Colonic mucosa (tissue), 4 donors: ENCODE data around the gene AP3B2. TPM values are rescaled to one million over a fixed set of nuclear protein-coding genes. Genes with fewer than 3 reads are reported as not detected.
A peak's percentile ranks its signal among the peaks of the same experiment; 100 is the strongest.
"Not testable (repeated sequence)": the region's sequence is repeated elsewhere in the genome, so short reads cannot be mapped to it uniquely, and the experiment has no call there.

Experiments used
- DNase-seq: peaks from one replicate; pipeline ENCODE4 v3.0.0-alpha.2; 2020
- H3K27ac ChIP-seq: fragments of 200-600 bp; one replicate; pipeline ENCODE4 v1.8.0; 2021
- H3K27me3 ChIP-seq: fragments of 200-600 bp; one replicate; pipeline ENCODE4 v1.8.0; 2021
- H3K36me3 ChIP-seq: fragments of 200-600 bp; one replicate; pipeline ENCODE4 v1.8.0; 2021
- H3K4me1 ChIP-seq: fragments of 200-600 bp; one replicate; pipeline ENCODE4 v1.8.0; 2021; ENCODE audit warnings: mild to moderate bottlenecking
- H3K4me3 ChIP-seq: fragments of 200-600 bp; one replicate; pipeline ENCODE4 v1.8.0; 2021
- H3K9ac ChIP-seq, 2 donors: one replicate each; pipeline ENCODE4 v1.7.0; 2013; ENCODE audit warnings: control low read depth in 2 of 2, low read depth in 2 of 2, low read length in 2 of 2
- H3K9me3 ChIP-seq: fragments of 200-600 bp; one replicate; pipeline ENCODE4 v1.8.0; 2021
- intact Hi-C: fragments of 100-400 bp; cut with DNase I; formaldehyde crosslinking; loops from one replicate; pipeline ENCODE4 v1.14.1; 2022
- total RNA-seq, 2 donors: library from RNA; stranded (reverse); fragmentation: NEBNext Ultra II Directional in 1 of 2; extraction: Animal tissue kit (Norgen Biotek cat#: 25700) in 1 of 2; gene quantifications; one replicate each; pipeline ENCODE4 v1.2.1, GENCODE V29; 2021
- TF ChIP-seq, protein P1 (sequence below): fragments of 200-600 bp; IDR thresholded peaks from one replicate; pipeline ENCODE4 v1.8.0; 2022; ENCODE audit warnings: antibody characterized with exemption, mild to moderate bottlenecking
- donor health status: healthy.
- donor health status: DM: no; HTN: no; CAD: no.
- donor health status: DM: no; HTN: no; CAD: no.

Gene AP3B2
- total RNA-seq, 2 donors from 2014 or later, result 0.82 to 1.2 TPM

DNA sequence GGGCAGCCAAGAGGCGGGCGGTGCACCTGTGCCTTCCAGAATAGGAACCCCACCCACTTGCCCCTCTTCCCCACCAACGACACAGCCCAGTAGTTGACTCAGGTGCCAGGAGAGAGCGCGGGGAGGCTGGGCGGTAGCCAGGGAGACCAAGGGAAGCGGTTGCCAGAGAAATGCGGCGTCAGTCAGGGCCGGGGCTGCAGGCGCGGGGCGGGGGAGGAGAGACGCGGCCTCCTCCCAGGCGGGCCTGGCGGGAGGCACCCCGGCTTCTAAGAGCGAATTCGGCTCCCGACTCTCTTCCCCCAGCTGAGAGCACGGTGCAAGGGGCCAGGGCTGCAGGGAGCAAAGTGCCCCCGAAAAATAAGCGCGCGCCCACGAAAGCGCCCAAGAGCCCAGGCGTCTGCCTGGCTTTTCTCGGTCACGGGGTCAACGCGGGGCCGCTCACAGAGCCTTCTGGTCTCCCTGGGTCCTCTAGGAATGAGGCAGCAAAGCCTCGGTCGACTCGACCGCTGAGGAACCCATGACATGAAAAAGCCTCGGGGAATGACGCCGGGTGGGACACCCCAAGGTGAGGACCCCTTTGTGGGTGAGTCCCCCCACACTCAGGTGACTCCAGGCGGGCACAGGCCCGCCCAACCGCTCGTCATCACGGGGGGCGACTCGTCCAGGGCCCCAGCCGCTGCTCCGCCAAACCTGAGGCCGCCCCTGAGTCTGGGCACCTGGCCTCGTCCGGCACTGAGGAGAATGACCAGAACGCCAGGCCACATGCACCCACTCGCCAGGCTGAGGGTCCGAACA, 63.2 kb downstream of the AP3B2 start:
- Histone ChIP-seq H3K4me3 (peak overlapping the region; percentile 39), H3K27ac (no peak overlapping the region), H3K4me1 (no peaks in the 10 kb centered on the region), H3K36me3 (no peaks in the 10 kb centered on the region), H3K9me3 (no peaks in the 10 kb centered on the region), H3K27me3 (peaks cover 30% of the 10 kb centered on the region), H3K9ac (peak overlapping the region in 1 of 2 donors; percentile 43)
- DNase-seq, result no peak
- intact Hi-C loops, result no loop called here
- TF ChIP-seq, protein P1, sequence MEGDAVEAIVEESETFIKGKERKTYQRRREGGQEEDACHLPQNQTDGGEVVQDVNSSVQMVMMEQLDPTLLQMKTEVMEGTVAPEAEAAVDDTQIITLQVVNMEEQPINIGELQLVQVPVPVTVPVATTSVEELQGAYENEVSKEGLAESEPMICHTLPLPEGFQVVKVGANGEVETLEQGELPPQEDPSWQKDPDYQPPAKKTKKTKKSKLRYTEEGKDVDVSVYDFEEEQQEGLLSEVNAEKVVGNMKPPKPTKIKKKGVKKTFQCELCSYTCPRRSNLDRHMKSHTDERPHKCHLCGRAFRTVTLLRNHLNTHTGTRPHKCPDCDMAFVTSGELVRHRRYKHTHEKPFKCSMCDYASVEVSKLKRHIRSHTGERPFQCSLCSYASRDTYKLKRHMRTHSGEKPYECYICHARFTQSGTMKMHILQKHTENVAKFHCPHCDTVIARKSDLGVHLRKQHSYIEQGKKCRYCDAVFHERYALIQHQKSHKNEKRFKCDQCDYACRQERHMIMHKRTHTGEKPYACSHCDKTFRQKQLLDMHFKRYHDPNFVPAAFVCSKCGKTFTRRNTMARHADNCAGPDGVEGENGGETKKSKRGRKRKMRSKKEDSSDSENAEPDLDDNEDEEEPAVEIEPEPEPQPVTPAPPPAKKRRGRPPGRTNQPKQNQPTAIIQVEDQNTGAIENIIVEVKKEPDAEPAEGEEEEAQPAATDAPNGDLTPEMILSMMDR, result no peak

DNA sequence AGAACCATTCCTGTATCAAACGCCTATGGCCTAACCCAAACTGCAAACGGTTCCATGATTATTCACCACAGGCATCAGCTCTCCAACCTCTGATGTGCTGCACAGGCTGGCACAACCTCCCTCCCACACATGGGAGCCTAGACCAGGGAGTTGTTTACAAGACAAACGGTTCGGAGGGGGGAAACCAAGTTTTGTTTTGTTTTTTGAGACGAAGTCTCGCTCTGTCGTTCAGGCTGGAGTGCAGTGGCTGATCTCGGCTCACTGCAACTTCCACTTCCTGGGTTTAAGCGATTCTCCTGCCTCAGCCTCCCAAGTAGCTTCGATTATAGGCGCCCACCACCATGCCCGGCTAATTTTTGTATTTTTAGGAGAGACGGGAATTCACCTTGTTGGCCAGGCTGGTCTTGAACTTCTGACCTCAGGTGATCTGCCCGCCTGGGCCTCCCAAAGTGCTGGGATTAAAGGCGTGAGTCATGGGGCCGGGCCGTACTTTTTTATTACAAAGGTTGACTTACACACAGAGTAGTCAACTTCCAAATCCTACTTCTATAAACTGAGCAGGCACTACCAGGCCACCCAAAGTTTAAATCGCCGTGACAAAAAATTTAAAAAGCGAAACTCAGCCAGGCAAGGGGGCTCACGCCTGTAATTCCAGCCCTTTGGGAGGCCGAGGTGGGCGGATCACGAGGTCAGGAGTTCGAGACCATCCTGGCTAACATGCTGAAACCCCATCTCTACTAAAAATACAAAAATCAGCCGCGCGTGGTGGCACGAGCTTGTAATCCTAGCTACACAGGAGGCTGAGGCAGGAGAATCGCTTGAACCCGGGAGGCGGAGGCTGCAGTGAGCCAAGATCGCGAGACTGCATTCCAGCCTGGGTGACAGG, 64.5 kb downstream of the AP3B2 start:
- H3K4me3 ChIP-seq, H3K36me3 ChIP-seq, H3K27ac ChIP-seq, H3K9ac ChIP-seq, DNase-seq, H3K4me1 ChIP-seq, H3K9me3 ChIP-seq, intact Hi-C loops: not testable (repeated sequence)
- H3K27me3 ChIP-seq, result peaks cover 30% of the 10 kb centered on the region

DNA sequence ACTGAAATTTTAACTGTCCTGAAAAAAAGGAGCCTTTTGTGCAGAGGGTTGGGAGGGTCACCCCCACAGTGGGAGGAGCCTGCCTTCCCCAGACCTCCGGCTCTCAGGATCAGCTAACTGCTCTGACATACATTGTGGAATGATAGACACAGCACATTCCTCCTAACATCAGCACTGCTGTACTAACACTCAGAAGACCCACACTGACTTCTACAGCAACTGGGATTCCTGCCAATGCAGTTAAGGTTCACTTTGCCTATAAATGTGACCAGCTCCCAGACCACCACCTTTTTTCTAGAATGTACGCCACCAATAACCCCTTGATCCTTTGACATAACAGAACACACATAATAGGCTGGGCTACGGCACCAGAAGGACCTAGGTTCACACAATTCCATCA, 65.7 kb downstream of the AP3B2 start:
- Histone ChIP-seq H3K27ac (no peak overlapping the region), H3K27me3 (peaks cover 30% of the 10 kb centered on the region), H3K36me3 (no peaks in the 10 kb centered on the region), H3K9me3 (no peaks in the 10 kb centered on the region), H3K9ac (no peak overlapping the region), H3K4me1 (no peaks in the 10 kb centered on the region), H3K4me3 (no peak overlapping the region)
- intact Hi-C loops, result no loop called here
- TF ChIP-seq, protein P1, result no peak
- DNase-seq, result no peak

DNA sequence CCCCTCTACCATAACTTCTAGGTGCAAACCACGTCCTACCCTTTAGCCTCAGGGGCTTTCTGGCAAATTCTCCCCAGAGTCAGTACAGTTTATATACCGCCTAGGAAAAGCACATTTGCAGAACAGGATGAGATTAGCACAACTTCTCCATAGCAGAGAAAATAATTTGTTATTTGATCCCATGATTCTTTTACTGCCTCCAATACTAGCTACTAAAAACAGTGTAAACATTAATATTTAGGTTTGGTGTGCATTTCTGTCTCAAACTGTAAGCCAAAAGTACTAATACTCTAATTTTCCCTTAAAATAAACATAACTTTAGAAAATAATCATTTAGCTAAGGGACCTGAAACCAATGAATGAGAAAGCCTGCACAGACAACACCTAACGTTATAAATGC, 67.0 kb downstream of the AP3B2 start:
- Histone ChIP-seq H3K27ac (no peak overlapping the region), H3K4me1 (no peaks in the 10 kb centered on the region), H3K27me3 (peaks cover 20% of the 10 kb centered on the region), H3K36me3 (no peaks in the 10 kb centered on the region), H3K9me3 (no peaks in the 10 kb centered on the region), H3K9ac (no peak overlapping the region), H3K4me3 (no peak overlapping the region)
- DNase-seq, result no peak
- intact Hi-C loops, result no loop called here
- TF ChIP-seq, protein P1, result no peak

DNA sequence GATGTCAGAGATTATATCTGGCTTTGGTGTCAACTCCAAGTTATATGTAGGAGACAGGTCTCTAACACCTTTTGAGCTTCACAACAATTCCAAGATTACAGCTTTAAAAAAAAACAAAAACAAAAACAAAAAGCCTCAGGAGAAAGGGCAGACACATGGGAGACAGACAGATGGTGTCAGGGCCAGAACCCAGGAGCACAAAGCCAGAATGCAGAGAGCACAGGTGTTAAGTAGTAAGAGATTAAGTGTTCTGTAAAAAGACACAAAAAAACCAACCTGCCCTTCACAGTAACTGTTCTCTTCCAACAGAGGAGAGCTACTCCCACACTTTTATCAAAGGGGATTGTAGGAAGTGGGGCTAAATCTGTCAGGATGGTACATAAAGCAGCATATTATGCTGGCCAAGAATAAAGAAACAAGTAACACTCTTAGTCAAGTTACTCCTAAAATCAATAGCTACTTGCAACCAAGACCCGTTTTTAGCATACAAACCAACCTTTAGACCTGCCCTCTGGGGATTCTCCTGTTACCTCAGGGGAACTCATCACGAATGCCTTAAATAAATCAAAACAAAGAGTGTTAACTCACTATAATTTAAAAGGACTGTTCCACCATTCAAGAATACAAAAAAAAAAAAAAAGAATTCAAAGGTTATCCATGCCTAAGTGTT, 68.4 kb downstream of the AP3B2 start:
- H3K36me3 ChIP-seq, result no peaks in the 10 kb centered on the region
- no peaks in the 10 kb centered on the region for H3K9me3 ChIP-seq
- DNase-seq, result no peak
- TF ChIP-seq, protein P1, result no peak
- H3K4me1 ChIP-seq, result no peaks in the 10 kb centered on the region
- no peak overlapping the region for H3K27ac ChIP-seq
- H3K9ac ChIP-seq, result no peak overlapping the region
- intact Hi-C loops, result no loop called here
- H3K4me3 ChIP-seq, result no peak overlapping the region
- H3K27me3 ChIP-seq, result peaks cover 6% of the 10 kb centered on the region
